ENCODE results near the gene HNRNPM. TPM values are rescaled to one million over a fixed set of nuclear protein-coding genes. Genes with fewer than 3 reads are reported as not detected.

HNRNPM gene
- total RNA-seq, 3 donors from 2014 or later, result 84.8 to 153 (median 116) TPM

- no peak for DNase-seq (ENCODE audit: low spot score in 2 of 2)
- Histone ChIP-seq H3K27me3 (no peaks in the 10 kb centered on the region), H3K27ac (no peak overlapping the region), H3K9me3 (no peaks in the 10 kb centered on the region), H3K36me3 (no peaks in the 10 kb centered on the region), H3K4me3 (no peak overlapping the region), H3K4me1 (no peaks in the 10 kb centered on the region)
- intact Hi-C loops (cut with DNase I; ENCODE audit: low total_unique reads), result no loop called here
- TF ChIP-seq POLR2A (IDR thresholded peaks at IDR 0.05) (no peak), CTCF (IDR thresholded peaks at IDR 0.05) (no peak), POLR2AphosphoS5 (IDR thresholded peaks at IDR 0.05) (no peak)
These were observed 92.3 kb downstream of the HNRNPM start for GRCh38 chr19:8537099-8537498.

Other genes with a start within 250 kb of the HNRNPM start
- gene CERS4, start 235.6 kb upstream of the HNRNPM start, total RNA-seq, result 100 to 1,000 TPM in 1 of 3 donors, 10 to 100 TPM in 2; 26.4 to 141 (median 64.1) TPM
- gene CD320, start 136.6 kb upstream of the HNRNPM start, total RNA-seq, result 10 to 100 TPM; 26.9 to 98.6 (median 30.9) TPM
- gene NDUFA7, start 123.6 kb upstream of the HNRNPM start, total RNA-seq, result 10 to 100 TPM; 23.2 to 27.5 (median 25.8) TPM
- 1,000 to 10,000 TPM in 1 of 3 donors, 100 to 1,000 TPM in 2; 676 to 1,337 (median 789) TPM for gene RPS28, start 123.5 kb upstream of the HNRNPM start, total RNA-seq
- 10 to 100 TPM in 1 of 3 donors, 1 to 10 TPM in 2; 5.6 to 26.2 (median 7.8) TPM for gene KANK3, start 101.7 kb upstream of the HNRNPM start, total RNA-seq
- gene ANGPTL4, start 80.8 kb upstream of the HNRNPM start, total RNA-seq, result 100 to 1,000 TPM in 2 of 3 donors, 10 to 100 TPM in 1; 90.9 to 186 (median 118) TPM
- 10 to 100 TPM; 39.5 to 57.7 (median 41.3) TPM for gene RAB11B, start 54.6 kb upstream of the HNRNPM start, total RNA-seq
- gene MARCHF2, start 31.7 kb upstream of the HNRNPM start, total RNA-seq, result 100 to 1,000 TPM; 126 to 224 (median 132) TPM
- gene PRAM1, start 57.7 kb downstream of the HNRNPM start, total RNA-seq, result under 1 TPM; 0.16 to 0.73 (median 0.33) TPM
- 10 to 100 TPM in 1 of 3 donors, 1 to 10 TPM in 2; 7.4 to 13.5 (median 7.5) TPM for gene ZNF414, start 69.2 kb downstream of the HNRNPM start, total RNA-seq
- gene MYO1F, start 132.5 kb downstream of the HNRNPM start, total RNA-seq, result 10 to 100 TPM in 2 of 3 donors, 1 to 10 TPM in 1; 8.5 to 31.0 (median 11.3) TPM
- gene ADAMTS10, start 165.7 kb downstream of the HNRNPM start, total RNA-seq, result 10 to 100 TPM; 23.4 to 68.2 (median 48.2) TPM
- not detected for gene NFILZ, start 185.7 kb downstream of the HNRNPM start, total RNA-seq